ENCODE data around the gene ARNT2. TPM values are rescaled to one million over a fixed set of nuclear protein-coding genes. Genes with fewer than 3 reads are reported as not detected.
A peak's percentile ranks its signal among the peaks of the same experiment; 100 is the strongest.

ARNT2 gene
- total RNA-seq, 1 donor from 2014 or later, result 35.7 TPM

- Mint-ChIP-seq H3K36me3 (ENCODE audit: unreplicated experiment) (no peaks in the 10 kb centered on the region), H3K27ac (ENCODE audit: unreplicated experiment) (no peak overlapping the region), H3K4me3 (ENCODE audit: unreplicated experiment) (peak overlapping the region; percentile 44), H3K4me1 (ENCODE audit: low read depth, unreplicated experiment) (peaks cover 8% of the 10 kb centered on the region), H3K9me3 (ENCODE audit: unreplicated experiment) (peaks cover 4% of the 10 kb centered on the region), H3K27me3 (ENCODE audit: unreplicated experiment) (peaks cover 2% of the 10 kb centered on the region)
- no peak for DNase-seq
- TF ChIP-seq, protein P1, sequence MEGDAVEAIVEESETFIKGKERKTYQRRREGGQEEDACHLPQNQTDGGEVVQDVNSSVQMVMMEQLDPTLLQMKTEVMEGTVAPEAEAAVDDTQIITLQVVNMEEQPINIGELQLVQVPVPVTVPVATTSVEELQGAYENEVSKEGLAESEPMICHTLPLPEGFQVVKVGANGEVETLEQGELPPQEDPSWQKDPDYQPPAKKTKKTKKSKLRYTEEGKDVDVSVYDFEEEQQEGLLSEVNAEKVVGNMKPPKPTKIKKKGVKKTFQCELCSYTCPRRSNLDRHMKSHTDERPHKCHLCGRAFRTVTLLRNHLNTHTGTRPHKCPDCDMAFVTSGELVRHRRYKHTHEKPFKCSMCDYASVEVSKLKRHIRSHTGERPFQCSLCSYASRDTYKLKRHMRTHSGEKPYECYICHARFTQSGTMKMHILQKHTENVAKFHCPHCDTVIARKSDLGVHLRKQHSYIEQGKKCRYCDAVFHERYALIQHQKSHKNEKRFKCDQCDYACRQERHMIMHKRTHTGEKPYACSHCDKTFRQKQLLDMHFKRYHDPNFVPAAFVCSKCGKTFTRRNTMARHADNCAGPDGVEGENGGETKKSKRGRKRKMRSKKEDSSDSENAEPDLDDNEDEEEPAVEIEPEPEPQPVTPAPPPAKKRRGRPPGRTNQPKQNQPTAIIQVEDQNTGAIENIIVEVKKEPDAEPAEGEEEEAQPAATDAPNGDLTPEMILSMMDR (IDR thresholded peaks at IDR 0.05; ENCODE audit: partially characterized antibody, unreplicated experiment), result no peak
These were observed 29.7 kb downstream of the ARNT2 start for GRCh38 chr15:80433836-80434235.

DNA sequence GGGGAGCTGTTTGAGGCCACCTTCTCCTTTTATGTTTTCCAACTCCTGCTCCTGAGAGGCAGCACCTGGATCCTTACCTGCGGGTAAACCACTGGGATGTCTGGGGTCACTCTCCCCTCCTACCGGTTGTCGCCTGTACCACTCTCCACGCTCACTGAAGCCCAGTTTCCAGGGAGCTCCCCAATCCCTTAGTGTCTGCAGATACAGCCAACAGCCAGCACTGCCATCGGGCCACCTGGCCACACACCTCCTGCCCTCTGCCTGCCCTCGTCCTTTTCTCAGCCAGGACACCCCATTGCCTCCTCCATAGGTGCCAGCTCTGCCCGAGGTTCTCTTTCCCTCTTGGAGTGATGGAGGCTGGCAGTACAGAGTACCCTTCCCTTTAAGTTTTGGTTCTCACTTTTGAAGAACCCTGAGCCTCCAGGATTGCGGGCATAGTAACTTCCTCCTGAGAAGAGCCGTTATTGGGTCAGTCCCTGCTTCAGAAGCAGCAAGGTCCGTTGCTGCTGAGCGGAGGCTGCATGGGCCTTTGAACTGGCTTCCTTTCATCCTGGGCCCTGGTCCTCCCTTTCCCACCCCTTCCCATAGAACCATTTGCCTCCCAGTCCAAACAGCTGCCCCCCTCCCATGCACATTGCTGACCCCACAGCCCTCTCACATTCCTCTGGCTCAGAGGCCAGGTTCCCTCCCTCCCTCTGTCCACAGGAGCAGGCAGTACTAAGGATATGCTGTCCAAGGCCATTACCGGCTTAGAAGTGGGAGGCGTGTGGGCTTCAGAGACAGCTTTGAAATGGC, 30.9 kb downstream of the ARNT2 start:
- Mint-ChIP-seq H3K27ac (ENCODE audit: unreplicated experiment) (no peak overlapping the region), H3K4me3 (ENCODE audit: unreplicated experiment) (no peak overlapping the region), H3K36me3 (ENCODE audit: unreplicated experiment) (no peaks in the 10 kb centered on the region), H3K27me3 (ENCODE audit: unreplicated experiment) (peaks cover 4% of the 10 kb centered on the region), H3K4me1 (ENCODE audit: low read depth, unreplicated experiment) (peaks cover 8% of the 10 kb centered on the region), H3K9me3 (ENCODE audit: unreplicated experiment) (peaks cover 4% of the 10 kb centered on the region)
- TF ChIP-seq, protein P1 (IDR thresholded peaks at IDR 0.05; ENCODE audit: partially characterized antibody, unreplicated experiment), result no peak
- DNase-seq, result no peak

- no peak overlapping the region for H3K4me3 Mint-ChIP-seq (ENCODE audit: unreplicated experiment)
- H3K9me3 Mint-ChIP-seq (ENCODE audit: unreplicated experiment), result peaks cover 4% of the 10 kb centered on the region
- no peak overlapping the region for H3K27ac Mint-ChIP-seq (ENCODE audit: unreplicated experiment)
- H3K4me1 Mint-ChIP-seq (ENCODE audit: low read depth, unreplicated experiment), result peaks cover 15% of the 10 kb centered on the region
- TF ChIP-seq, protein P1 (IDR thresholded peaks at IDR 0.05; ENCODE audit: partially characterized antibody, unreplicated experiment), result no peak
- no peaks in the 10 kb centered on the region for H3K36me3 Mint-ChIP-seq (ENCODE audit: unreplicated experiment)
- H3K27me3 Mint-ChIP-seq (ENCODE audit: unreplicated experiment), result peaks cover 4% of the 10 kb centered on the region
- no peak for DNase-seq
These were observed 32.5 kb downstream of the ARNT2 start for GRCh38 chr15:80436511-80437307.

DNA sequence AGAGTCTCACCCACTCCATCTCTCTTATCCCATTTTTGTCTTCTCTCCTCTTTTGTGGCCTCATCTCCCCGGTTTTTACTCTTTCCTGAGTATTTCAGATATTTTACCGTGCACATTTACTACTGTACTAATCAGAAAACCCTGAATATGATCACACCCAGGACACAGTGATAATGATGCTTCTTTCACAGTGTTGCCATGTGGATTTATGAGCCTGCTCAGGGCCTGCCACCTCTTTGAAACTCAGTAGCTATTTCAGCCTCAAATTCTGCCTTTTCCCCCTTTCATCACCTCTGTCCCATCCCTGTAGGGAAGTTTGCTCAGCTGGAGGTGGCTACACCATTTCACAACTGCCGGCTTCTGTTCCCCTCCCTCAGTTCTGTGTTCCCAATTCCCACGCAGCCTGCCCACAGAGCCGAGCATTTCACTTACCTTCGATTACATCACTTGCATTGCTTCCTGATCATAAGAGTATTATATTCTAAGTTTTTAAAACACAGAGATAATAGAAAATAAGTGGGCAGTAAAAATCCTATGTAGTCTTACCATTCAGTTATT, 33.2 kb downstream of the ARNT2 start:
- Mint-ChIP-seq H3K36me3 (ENCODE audit: unreplicated experiment) (no peaks in the 10 kb centered on the region), H3K4me3 (ENCODE audit: unreplicated experiment) (no peak overlapping the region), H3K9me3 (ENCODE audit: unreplicated experiment) (peaks cover 4% of the 10 kb centered on the region), H3K27ac (ENCODE audit: unreplicated experiment) (no peak overlapping the region), H3K4me1 (ENCODE audit: low read depth, unreplicated experiment) (peaks cover 18% of the 10 kb centered on the region), H3K27me3 (ENCODE audit: unreplicated experiment) (peaks cover 4% of the 10 kb centered on the region)
- no peak for DNase-seq
- TF ChIP-seq, protein P1 (IDR thresholded peaks at IDR 0.05; ENCODE audit: partially characterized antibody, unreplicated experiment), result no peak
